Measurements from ENCODE around the gene KCP.

- no peak for TF ChIP-seq TAF1 (IDR thresholded peaks at IDR 0.05; ENCODE audit: low read depth)
- no peak for TF ChIP-seq TCF12 (IDR thresholded peaks at IDR 0.05; ENCODE audit: low read depth)
- TF ChIP-seq USF1 (IDR thresholded peaks at IDR 0.05): no peak
- no peak for TF ChIP-seq ZBTB7A (IDR thresholded peaks at IDR 0.05; ENCODE audit: low read depth)
Observed at GRCh38 chr7:128845987-128846386, 64.5 kb downstream of the KCP start.
